GM12878 (cell line): Measurements from ENCODE around the gene EPS8L1. TPM values are rescaled to one million over a fixed set of nuclear protein-coding genes. Genes with fewer than 3 reads are reported as not detected.

Experiments
- ATAC-seq: fragments of 200-7000 bp; cut with Tn5 transposase; 3 replicates; pipeline ENCODE4 v1.9.1; 2020; ENCODE audit warnings: mild to moderate bottlenecking, moderate library complexity
- BruUV-seq: library from RNA; stranded (reverse); fragments of 400-500 nt; replicated peaks from 2 replicates; lab custom pipeline; 2021; lab: Mats Ljungman, UMichigan
- CTCF ChIA-PET: fragments of 300-600 bp; sonication (Branson Sonifier 250); formaldehyde crosslinking; extraction: SDS; loops from one replicate; lab custom pipeline; 2021; ENCODE audit warnings: inconsistent platforms; lab: Yijun Ruan, JAX
- POLR2A ChIA-PET: fragments of 350-600 bp; formaldehyde crosslinking; extraction: SDS; loops from one replicate; lab custom pipeline; 2021; ENCODE audit warnings: inconsistent platforms; lab: Charles Lee
- RAD21 ChIA-PET: fragments of 300-600 bp; sonication (Branson Sonifier 250); formaldehyde crosslinking; loops from one replicate; lab custom pipeline; 2023; ENCODE audit warnings: antibody characterized with exemption; ENCODE audit not compliant: unreplicated experiment; lab: Charles Lee
- SMC1A ChIA-PET: fragments of 300-600 bp; sonication (Branson Sonifier 250); formaldehyde crosslinking; loops from one replicate; lab custom pipeline; 2023; ENCODE audit not compliant: unreplicated experiment, uncharacterized antibody; lab: Charles Lee
- DNase-seq: peaks from one replicate; pipeline ENCODE4 v3.0.0-alpha.2; 2011; ENCODE audit warnings: low read depth, low spot score
- FAIRE-seq: peaks from 3 replicates; lab custom pipeline; 2011; peaks lifted over from hg19 to GRCh38; lab: Jason Lieb, UNC
- H2AFZ ChIP-seq: 2 replicates; pipeline ENCODE4 v1.6.0; 2011; ENCODE audit warnings: low read depth, low read length, control low read depth; ENCODE audit not compliant: control insufficient read depth
- H3K27ac ChIP-seq: 2 replicates; pipeline ENCODE4 v1.5.1; 2011; ENCODE audit warnings: control low read depth; ENCODE audit not compliant: control insufficient read depth, insufficient read depth
- H3K27me3 ChIP-seq, 2 experiments: replicated peaks in 1 of 2; 2 replicates each; pipeline versions ENCODE4 v1.6.0 to v1.6.1; 2011; ENCODE audit warnings: low read length in 1 of 2; ENCODE audit not compliant: control insufficient read depth in 2 of 2, insufficient read depth in 2 of 2
- H3K36me3 ChIP-seq, 2 experiments: 2 replicates each; pipeline ENCODE4 v1.5.1; 2011; ENCODE audit warnings: low read length in 1 of 2; ENCODE audit not compliant: control insufficient read depth in 2 of 2, insufficient read depth in 2 of 2
- H3K4me1 ChIP-seq: 2 replicates; pipeline ENCODE4 v1.6.1; 2011; ENCODE audit warnings: mild to moderate bottlenecking, low read length, moderate library complexity, mixed read lengths; ENCODE audit not compliant: control insufficient read depth, insufficient read depth
- H3K4me2 ChIP-seq: 2 replicates; pipeline ENCODE4 v1.6.0; 2011; ENCODE audit warnings: control low read depth; ENCODE audit not compliant: control insufficient read depth, insufficient read depth
- H3K4me3 ChIP-seq: fragments of 200-600 bp; sonication (generic); 2 replicates; pipeline ENCODE4 v1.5.1; 2016
- H3K79me2 ChIP-seq: 2 replicates; pipeline ENCODE4 v1.6.0; 2011; ENCODE audit warnings: low read length; ENCODE audit not compliant: control insufficient read depth, insufficient read depth
- H3K9ac ChIP-seq: 2 replicates; pipeline ENCODE4 v1.8.0; 2011; ENCODE audit warnings: low read length, control low read depth, mixed read lengths; ENCODE audit not compliant: control insufficient read depth, insufficient read depth
- H3K9me3 ChIP-seq: replicated peaks from 3 replicates; pipeline ENCODE4 v1.5.1; 2011; ENCODE audit warnings: mild to moderate bottlenecking, low read length; ENCODE audit not compliant: control insufficient read depth, insufficient read depth
- H4K20me1 ChIP-seq: 2 replicates; pipeline ENCODE4 v1.6.0; 2011; ENCODE audit not compliant: control insufficient read depth, insufficient read depth
- BCLAF1 ChIP-seq: fragments of 450-650 bp; IDR thresholded peaks from 2 replicates; pipeline ENCODE4 v1.6.1; 2017; ENCODE audit warnings: antibody characterized with exemption, mild to moderate bottlenecking, moderate library complexity
- NBN ChIP-seq: fragments of 450-650 bp; IDR thresholded peaks from 2 replicates; pipeline ENCODE4 v1.6.1; 2016
- PML ChIP-seq: IDR thresholded peaks from 2 replicates; pipeline ENCODE4 v1.6.1; 2012; ENCODE audit warnings: low read length, inconsistent platforms
- RAD21 ChIP-seq: IDR thresholded peaks from 2 replicates; pipeline ENCODE4 v1.6.1; 2011; ENCODE audit warnings: mild to moderate bottlenecking, low read depth, low read length, moderate library complexity; ENCODE audit not compliant: insufficient read depth
- WGBS: methylation state at CpG from one replicate; pipeline ENCODE4 v1.1.6; 2016; ENCODE audit warnings: low lambda C conversion rate; ENCODE audit not compliant: insufficient replicate concordance, insufficient coverage; ENCODE audit errors: missing lambda C conversion rate; 5-methylcytosine and 5-hydroxymethylcytosine counted together
- in situ Hi-C: fragments of 300-500 bp; cut with MboI; formaldehyde crosslinking; loops from 9 replicates; pipeline ENCODE4 v1.14.3; 2018; ENCODE audit warnings: mixed read lengths
- intact Hi-C: fragments of 100-400 bp; cut with micrococcal nuclease; formaldehyde crosslinking; loops from one replicate; pipeline ENCODE4 v1.14.2; 2022; ENCODE audit not compliant: unreplicated experiment
- polyA plus RNA-seq, 11 experiments: library from polyadenylated mRNA; depleted of rRNA in 4 of 11; unstranded in 6 of 11; stranded (reverse) in 5 of 11; fragments of >200 nt; fragmentation: Nextera tagmentation in 4 of 11; fragmentation: Illumina TruSeq in 1 of 11; extraction: Ambion mirVana in 4 of 11; extraction: Trizol in 1 of 11; gene quantifications; 1 replicate in 1 of 11; 2 replicates in 10 of 11; pipeline versions ENCODE4 v1.2.1 to v1.2.3, GENCODE V29; 2011 to 2016; ENCODE audit warnings: inconsistent platforms in 2 of 11, missing spikeins in 2 of 11, low read depth in 1 of 11
- total RNA-seq, 4 experiments: library from RNA; depleted of rRNA in 3 of 4; stranded (reverse); fragments of >200 nt in 3 of 4; fragmentation: Illumina TruSeq in 1 of 4; extraction: Trizol in 1 of 4; gene quantifications; 2 replicates each; pipeline versions ENCODE4 v1.2.1 to v1.2.3, GENCODE V29; 2013 to 2021
- TF ChIP-seq, protein P1 (sequence below): IDR thresholded peaks from 2 replicates; pipeline ENCODE4 v1.6.1; 2011; ENCODE audit warnings: borderline replicate concordance, low read depth, mild to moderate bottlenecking, moderate library complexity, low read length; ENCODE audit not compliant: insufficient read depth, poor library complexity, severe bottlenecking

The EPS8L1 gene
- total and polyA plus RNA-seq, 10 of the 15 experiments (the other 5 are each of a cell fraction or from before 2014, with no cell fraction given) = 0.68 to 2.2 (median 0.96) TPM; not detected in 2

GRCh38 chr19:55111238-55111831 lies 35.7 kb downstream of the EPS8L1 start (continued):
- TF ChIP-seq, protein P1, sequence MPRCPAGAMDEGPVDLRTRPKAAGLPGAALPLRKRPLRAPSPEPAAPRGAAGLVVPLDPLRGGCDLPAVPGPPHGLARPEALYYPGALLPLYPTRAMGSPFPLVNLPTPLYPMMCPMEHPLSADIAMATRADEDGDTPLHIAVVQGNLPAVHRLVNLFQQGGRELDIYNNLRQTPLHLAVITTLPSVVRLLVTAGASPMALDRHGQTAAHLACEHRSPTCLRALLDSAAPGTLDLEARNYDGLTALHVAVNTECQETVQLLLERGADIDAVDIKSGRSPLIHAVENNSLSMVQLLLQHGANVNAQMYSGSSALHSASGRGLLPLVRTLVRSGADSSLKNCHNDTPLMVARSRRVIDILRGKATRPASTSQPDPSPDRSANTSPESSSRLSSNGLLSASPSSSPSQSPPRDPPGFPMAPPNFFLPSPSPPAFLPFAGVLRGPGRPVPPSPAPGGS = no peak
- TF ChIP-seq PML (no peak), NBN (no peak), BCLAF1 (no peak)
- TF ChIP-seq, all 136 proteins: peak for 0

GRCh38 chr19:55112246-55112776 lies 36.6 kb downstream of the EPS8L1 start:
- SMC1A ChIA-PET = no interaction called here
- no TSS peak for BruUV-seq
- CTCF ChIA-PET = no interaction called here
- POLR2A ChIA-PET = no interaction called here
- no peaks in the 10 kb centered on the region for H3K27me3 ChIP-seq
- peaks cover 0 to 6% of the 10 kb centered on the region in 2 experiments; a peak in 3 of 4 replicates for H3K36me3 ChIP-seq
- no peak for TF ChIP-seq RAD21
- H3K9me3 ChIP-seq = no peaks in the 10 kb centered on the region
- no peak overlapping the region for H3K9ac ChIP-seq
- WGBS = 94% methylated on average over 25 of the region's 25 CpGs
- FAIRE-seq (no peak), ATAC-seq (no peak), DNase-seq (no peak)
- H3K79me2 ChIP-seq = peaks cover 38% of the 10 kb centered on the region
- in situ Hi-C loops (no loop called here), intact Hi-C loops (no loop called here)
- no peak overlapping the region for H3K4me2 ChIP-seq
- H3K4me3 ChIP-seq = no peak overlapping the region
- no peak overlapping the region for H3K27ac ChIP-seq
- RAD21 ChIA-PET = no interaction called here
- peaks cover 3% of the 10 kb centered on the region; the same call in 1 of the 2 replicates for H4K20me1 ChIP-seq
- peaks cover 12% of the 10 kb centered on the region for H3K4me1 ChIP-seq
- no peak overlapping the region for H2AFZ ChIP-seq
